Inflammatory macrophage (primary cell): ENCODE measurements around the gene RPS6KB2.
"Not testable (repeated sequence)": the region's sequence is repeated elsewhere in the genome, so short reads cannot be mapped to it uniquely, and the experiment has no call there.

Source experiments
- DNase-seq, 2 donors: peaks; one replicate each; pipeline ENCODE4 v3.0.0-alpha.2; 2020 to 2022

Gene RPS6KB2

GRCh38 chr11:67442504-67443404 is 14.5 kb downstream of the RPS6KB2 start:
- DNase-seq, result no peak

GRCh38 chr11:67445515-67445914 is 17.2 kb downstream of the RPS6KB2 start:
- DNase-seq, result no peak

- DNase-seq, result no peak
These were observed 19.9 kb downstream of the RPS6KB2 start for GRCh38 chr11:67448220-67448609.

GRCh38 chr11:67449116-67449844 is 21.0 kb downstream of the RPS6KB2 start:
- DNase-seq, result peak; percentile 74 to 82

GRCh38 chr11:67450796-67451657 is 22.7 kb downstream of the RPS6KB2 start:
- no peak for DNase-seq

GRCh38 chr11:67451658-67451976 is 23.3 kb downstream of the RPS6KB2 start:
- DNase-seq, result no peak

GRCh38 chr11:67452141-67452952 is 24.1 kb downstream of the RPS6KB2 start, which contains the start of gene GPR152:
Gene GPR152, minus strand, starts transcription at chr11:67452729. Its CDS starts 5 bp downstream, at chr11:67452724.
- peak in 1 of 2 donors; percentile 30 for DNase-seq

GRCh38 chr11:67453816-67454732 is 25.8 kb downstream of the RPS6KB2 start:
- DNase-seq, result no peak

- DNase-seq, result no peak
These were observed 26.8 kb downstream of the RPS6KB2 start, which contains the start of gene CABP4 for GRCh38 chr11:67455054-67455453. Gene CABP4, plus strand, starts transcription at chr11:67455354. Its CDS starts 70 bp downstream, at chr11:67455424.

- no peak for DNase-seq
These were observed 27.9 kb downstream of the RPS6KB2 start for GRCh38 chr11:67456068-67456705.

GRCh38 chr11:67457453-67457852 is 29.2 kb downstream of the RPS6KB2 start:
- DNase-seq, result no peak

GRCh38 chr11:67458266-67458665 is 30.0 kb downstream of the RPS6KB2 start:
- DNase-seq, result no peak

GRCh38 chr11:67463186-67463585 is 34.9 kb downstream of the RPS6KB2 start:
- no peak for DNase-seq

GRCh38 chr11:67463680-67464410 is 35.6 kb downstream of the RPS6KB2 start:
- peak; percentile 86 to 89 for DNase-seq

GRCh38 chr11:67464411-67465188 is 36.3 kb downstream of the RPS6KB2 start:
- peak; percentile 83 to 89 for DNase-seq

- DNase-seq, result no peak
These were observed 36.9 kb downstream of the RPS6KB2 start for GRCh38 chr11:67465189-67465510.

GRCh38 chr11:67465530-67465929 is 37.2 kb downstream of the RPS6KB2 start:
- DNase-seq, result not testable (repeated sequence)

GRCh38 chr11:67466367-67466766 is 38.1 kb downstream of the RPS6KB2 start:
- no peak for DNase-seq
